Measurements from ENCODE around the gene TAF7.
"Not testable (repeated sequence)": the region's sequence is repeated elsewhere in the genome, so short reads cannot be mapped to it uniquely, and the experiment has no call there.

Gene TAF7

GRCh38 chr5:141319699-141320098 lies 885 bp downstream of the TAF7 start:
- H3K4me3 ChIP-seq (ENCODE audit: severe bottlenecking): peak overlapping the region; percentile 57
- no peak for DNase-seq (ENCODE audit: low spot score)
- peak overlapping the region; percentile 83 for H3K27ac ChIP-seq (ENCODE audit: poor library complexity, severe bottlenecking)
- peaks cover 24% of the 10 kb centered on the region for H3K36me3 ChIP-seq (ENCODE audit: low read depth)
- H3K9me3 ChIP-seq (ENCODE audit: severe bottlenecking): peaks cover 36% of the 10 kb centered on the region
- no peaks in the 10 kb centered on the region for H3K4me1 ChIP-seq (ENCODE audit: insufficient read depth, poor library complexity, severe bottlenecking)
- no peak for TF ChIP-seq CTCF (IDR thresholded peaks at IDR 0.05; ENCODE audit: poor library complexity, severe bottlenecking)
- ATAC-seq (ENCODE audit: low read depth): no peak
- H3K27me3 ChIP-seq (ENCODE audit: insufficient read depth, poor library complexity, severe bottlenecking): no peaks in the 10 kb centered on the region

GRCh38 chr5:141319202-141319601 lies 1.4 kb downstream of the TAF7 start:
- Histone ChIP-seq H3K4me1 (ENCODE audit: insufficient read depth, poor library complexity, severe bottlenecking) (no peaks in the 10 kb centered on the region), H3K9me3 (ENCODE audit: severe bottlenecking) (peaks cover 36% of the 10 kb centered on the region), H3K4me3 (ENCODE audit: severe bottlenecking) (no peak overlapping the region), H3K27ac (ENCODE audit: poor library complexity, severe bottlenecking) (no peak overlapping the region), H3K36me3 (ENCODE audit: low read depth) (peaks cover 24% of the 10 kb centered on the region), H3K27me3 (ENCODE audit: insufficient read depth, poor library complexity, severe bottlenecking) (no peaks in the 10 kb centered on the region)
- no peak for ATAC-seq (ENCODE audit: low read depth)
- DNase-seq (ENCODE audit: low spot score): no peak
- no peak for TF ChIP-seq CTCF (IDR thresholded peaks at IDR 0.05; ENCODE audit: poor library complexity, severe bottlenecking)

GRCh38 chr5:141316963-141317362 lies 3.6 kb downstream of the TAF7 start:
- not testable (repeated sequence) for H3K4me3 ChIP-seq (ENCODE audit: severe bottlenecking); DNase-seq (ENCODE audit: low spot score); H3K27me3 ChIP-seq (ENCODE audit: insufficient read depth, poor library complexity, severe bottlenecking); ATAC-seq (ENCODE audit: low read depth); H3K4me1 ChIP-seq (ENCODE audit: insufficient read depth, poor library complexity, severe bottlenecking); H3K27ac ChIP-seq (ENCODE audit: poor library complexity, severe bottlenecking)
- H3K9me3 ChIP-seq (ENCODE audit: severe bottlenecking): peaks cover 36% of the 10 kb centered on the region
- H3K36me3 ChIP-seq (ENCODE audit: low read depth): peaks cover 24% of the 10 kb centered on the region

- ATAC-seq (ENCODE audit: low read depth) (no peak), DNase-seq (ENCODE audit: low spot score) (no peak)
- no peak overlapping the region for H3K4me3 ChIP-seq (ENCODE audit: severe bottlenecking)
- peaks cover 10% of the 10 kb centered on the region for H3K36me3 ChIP-seq (ENCODE audit: low read depth)
- no peaks in the 10 kb centered on the region for H3K4me1 ChIP-seq (ENCODE audit: insufficient read depth, poor library complexity, severe bottlenecking)
- no peak for TF ChIP-seq CTCF (IDR thresholded peaks at IDR 0.05; ENCODE audit: poor library complexity, severe bottlenecking)
- H3K27ac ChIP-seq (ENCODE audit: poor library complexity, severe bottlenecking): no peak overlapping the region
- peaks cover 22% of the 10 kb centered on the region for H3K9me3 ChIP-seq (ENCODE audit: severe bottlenecking)
- H3K27me3 ChIP-seq (ENCODE audit: insufficient read depth, poor library complexity, severe bottlenecking): no peaks in the 10 kb centered on the region
Observed at GRCh38 chr5:141313711-141314110, 6.9 kb downstream of the TAF7 start.

DNA sequence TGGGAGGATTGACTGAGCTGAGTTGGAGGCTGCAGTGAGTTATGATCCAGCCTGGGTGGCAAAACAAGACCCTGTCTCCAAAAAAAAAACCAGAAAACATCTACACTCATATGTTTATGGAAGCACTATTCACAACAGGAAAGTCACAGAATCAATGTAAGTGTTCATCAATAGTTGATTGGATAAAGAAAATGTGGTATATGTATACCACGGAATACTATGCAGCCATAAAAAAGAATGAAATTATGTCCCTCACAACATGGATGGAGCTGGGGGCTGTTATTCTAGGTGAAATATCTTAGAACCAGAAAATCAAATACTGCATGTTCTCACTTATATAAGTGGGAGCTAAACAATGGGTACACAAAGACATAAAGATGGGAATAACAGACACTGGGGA lies 14.0 kb downstream of the TAF7 start:
- no peaks in the 10 kb centered on the region for H3K36me3 ChIP-seq (ENCODE audit: low read depth)

More for the DNA sequence above, 14.0 kb downstream of the TAF7 start:
- ATAC-seq (ENCODE audit: low read depth) (no peak), DNase-seq (ENCODE audit: low spot score) (no peak)
- H3K27me3 ChIP-seq (ENCODE audit: insufficient read depth, poor library complexity, severe bottlenecking): no peaks in the 10 kb centered on the region
- no peak overlapping the region for H3K27ac ChIP-seq (ENCODE audit: poor library complexity, severe bottlenecking)
- H3K4me3 ChIP-seq (ENCODE audit: severe bottlenecking): no peak overlapping the region
- no peak for TF ChIP-seq CTCF (IDR thresholded peaks at IDR 0.05; ENCODE audit: poor library complexity, severe bottlenecking)
- peaks cover 11% of the 10 kb centered on the region for H3K9me3 ChIP-seq (ENCODE audit: severe bottlenecking)
- H3K4me1 ChIP-seq (ENCODE audit: insufficient read depth, poor library complexity, severe bottlenecking): no peaks in the 10 kb centered on the region
